Measurements from ENCODE around the gene CLCN5. TPM values are rescaled to one million over a fixed set of nuclear protein-coding genes. Genes with fewer than 3 reads are reported as not detected.

CLCN5 gene
- total RNA-seq, 1 experiment from 2014 or later: 10.7 TPM

- H3K27ac Mint-ChIP-seq: no peak overlapping the region
- ChIA-PET POLR2A (no interaction called here), CTCF (interaction anchor here (0.6 to 3.2 kb wide), 16 partner anchors 11 to 305 kb away, joined by 3 to 25 read pairs (median 4); partner anchors contain the start of gene CLCN5)
- H3K4me3 Mint-ChIP-seq: no peak overlapping the region
- no peaks in the 10 kb centered on the region for H3K36me3 Mint-ChIP-seq
- no peak for TF ChIP-seq STAT6 (CRISPR knock-in tag; conservative IDR thresholded peaks at IDR 0.05; ENCODE audit: low read depth)
- no peak for TF ChIP-seq JUN (CRISPR knock-in tag; IDR thresholded peaks at IDR 0.05)
- TF ChIP-seq CTCF (IDR thresholded peaks at IDR 0.05): peak; percentile 48
- H3K9me3 Mint-ChIP-seq: no peaks in the 10 kb centered on the region
- peaks cover 18% of the 10 kb centered on the region for H3K4me1 Mint-ChIP-seq
- ATAC-seq: peak; percentile 77
- peak; percentile 73 for DNase-seq (ENCODE audit: low spot score)
- no peaks in the 10 kb centered on the region; the same call in 1 of the 2 replicates for H3K27me3 Mint-ChIP-seq (ENCODE audit: low read depth)
Measured at GRCh38 chrX:49884290-49884862, 38.0 kb upstream of the CLCN5 start.

GRCh38 chrX:49892542-49892941, 29.9 kb upstream of the CLCN5 start:
- POLR2A ChIA-PET: no interaction called here
- no peak overlapping the region for H3K4me3 Mint-ChIP-seq

GRCh38 chrX:49896951-49897350, 25.4 kb upstream of the CLCN5 start:
- H3K27me3 Mint-ChIP-seq (ENCODE audit: low read depth): peaks cover 26% of the 10 kb centered on the region
- peaks cover 11% of the 10 kb centered on the region for H3K36me3 Mint-ChIP-seq
- no peak overlapping the region for H3K4me3 Mint-ChIP-seq
- ATAC-seq: no peak
- POLR2A ChIA-PET: no interaction called here
- CTCF ChIA-PET: interaction anchor here (1.0 kb wide), 1 partner anchor 18 kb away, joined by 4 read pairs; the partner anchor contains the start of gene USP27X
- H3K27ac Mint-ChIP-seq: no peak overlapping the region
- H3K9me3 Mint-ChIP-seq: peaks cover 19% of the 10 kb centered on the region
- DNase-seq (ENCODE audit: low spot score): no peak
- H3K4me1 Mint-ChIP-seq: peaks cover 8% of the 10 kb centered on the region; the same call in 1 of the 2 replicates
- no peak for TF ChIP-seq NFE2L1 (CRISPR knock-in tag; IDR thresholded peaks at IDR 0.05)
- no peak for TF ChIP-seq NR2C2 (CRISPR knock-in tag; IDR thresholded peaks at IDR 0.05)
- no peak for TF ChIP-seq ZSCAN18 (CRISPR knock-in tag; IDR thresholded peaks at IDR 0.05)
- no peak for TF ChIP-seq JUN (CRISPR knock-in tag; IDR thresholded peaks at IDR 0.05)
- TF ChIP-seq E2F1 (CRISPR knock-in tag; IDR thresholded peaks at IDR 0.05): no peak
- TF ChIP-seq CTCF (IDR thresholded peaks at IDR 0.05): no peak
- TF ChIP-seq ZNF425 (CRISPR knock-in tag; conservative IDR thresholded peaks at IDR 0.05): no peak

More at GRCh38 chrX:49892542-49892941, 29.9 kb upstream of the CLCN5 start:
- TF ChIP-seq GTF2I (CRISPR knock-in tag; conservative IDR thresholded peaks at IDR 0.05) (no peak), PRDM15 (CRISPR knock-in tag; IDR thresholded peaks at IDR 0.05) (peak; percentile 87)
- Mint-ChIP-seq H3K36me3 (peaks cover 9% of the 10 kb centered on the region), H3K27me3 (ENCODE audit: low read depth) (peaks cover 9% of the 10 kb centered on the region), H3K27ac (no peak overlapping the region), H3K9me3 (peaks cover 11% of the 10 kb centered on the region), H3K4me1 (peaks cover 6% of the 10 kb centered on the region; the same call in 1 of the 2 replicates)
- CTCF ChIA-PET: interaction anchor here (1.3 kb wide), 1 partner anchor 16 kb away, joined by 6 read pairs; no protein-coding TSS in a partner anchor
- DNase-seq (ENCODE audit: low spot score) (no peak), ATAC-seq (no peak)
